ENCODE measurements around the gene DTD1. TPM values are rescaled to one million over a fixed set of nuclear protein-coding genes. Genes with fewer than 3 reads are reported as not detected.
A peak's percentile ranks its signal among the peaks of the same experiment; 100 is the strongest.
"Not testable (repeated sequence)": the region's sequence is repeated elsewhere in the genome, so short reads cannot be mapped to it uniquely, and the experiment has no call there.

The DTD1 gene
- total RNA-seq, 2 donors from 2014 or later = 46.1 to 47.6 TPM

- not testable (repeated sequence) for H3K4me3 Mint-ChIP-seq; H3K36me3 Mint-ChIP-seq (ENCODE audit: insufficient read depth in 2 of 2); H3K27ac Mint-ChIP-seq; H3K4me1 Mint-ChIP-seq (ENCODE audit: low read depth); H3K9me3 Mint-ChIP-seq; ATAC-seq (replicated peaks in 1 of 2); DNase-seq
- peaks cover 16% of the 10 kb centered on the region for H3K27me3 Mint-ChIP-seq (ENCODE audit: low read depth)
Observed at GRCh38 chr20:18787046-18787445, 199.2 kb downstream of the DTD1 start.

DNA sequence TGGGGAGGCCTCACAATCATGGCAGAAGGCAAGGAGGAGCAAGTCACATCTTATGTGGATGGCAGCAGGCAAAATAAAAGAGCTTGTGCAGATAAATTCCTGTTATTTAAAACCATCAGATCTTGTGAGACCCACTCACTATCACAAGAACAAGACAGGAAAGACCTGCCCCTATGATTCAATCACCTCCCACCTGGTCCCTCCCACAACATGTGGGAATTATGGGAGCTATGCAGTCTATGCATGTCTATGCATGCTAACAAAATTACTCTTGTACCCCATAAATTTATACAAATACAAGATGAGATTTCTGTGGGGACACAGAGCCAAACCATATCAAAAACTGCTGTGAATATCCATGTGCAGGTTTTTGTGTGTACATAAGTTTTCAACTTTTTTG lies 200.2 kb downstream of the DTD1 start:
- H3K4me3 Mint-ChIP-seq = no peak overlapping the region
- H3K9me3 Mint-ChIP-seq = peaks cover 0 to 4% of the 10 kb centered on the region in 2 donors
- H3K27me3 Mint-ChIP-seq (ENCODE audit: low read depth) = peaks cover 23% of the 10 kb centered on the region
- H3K36me3 Mint-ChIP-seq (ENCODE audit: insufficient read depth in 2 of 2) = no peaks in the 10 kb centered on the region
- DNase-seq = no peak
- no peak for ATAC-seq (replicated peaks in 1 of 2)
- no peak overlapping the region for H3K27ac Mint-ChIP-seq
- no peaks in the 10 kb centered on the region for H3K4me1 Mint-ChIP-seq (ENCODE audit: low read depth)

DNA sequence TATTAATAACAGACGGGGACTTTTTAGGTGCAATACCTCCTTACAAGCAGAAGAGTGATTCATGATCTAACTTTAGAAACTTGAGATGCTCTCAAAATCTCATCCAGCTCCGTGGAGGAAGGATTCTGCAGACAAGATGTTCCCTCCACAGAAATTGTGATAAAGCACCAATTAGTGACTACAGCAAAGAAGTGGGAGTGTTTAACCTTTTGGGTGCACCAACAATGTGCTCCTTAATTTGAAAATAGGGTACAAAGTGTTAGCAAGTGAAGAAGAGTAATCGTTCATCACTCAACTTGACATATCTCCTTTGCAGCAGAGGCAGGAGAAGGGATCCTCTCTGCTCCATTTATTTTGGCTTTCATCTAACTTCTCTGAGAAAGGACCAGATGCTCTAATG lies 202.9 kb downstream of the DTD1 start:
- peaks cover 2 to 4% of the 10 kb centered on the region in 2 donors for H3K9me3 Mint-ChIP-seq
- no peak overlapping the region for H3K4me3 Mint-ChIP-seq
- DNase-seq (no peak), ATAC-seq (replicated peaks in 1 of 2) (no peak)
- peaks cover 23% of the 10 kb centered on the region for H3K27me3 Mint-ChIP-seq (ENCODE audit: low read depth)
- H3K27ac Mint-ChIP-seq = no peak overlapping the region
- peaks cover 7% of the 10 kb centered on the region for H3K4me1 Mint-ChIP-seq (ENCODE audit: low read depth)
- peaks cover 0 to 2% of the 10 kb centered on the region in 2 donors for H3K36me3 Mint-ChIP-seq (ENCODE audit: insufficient read depth in 2 of 2)

DNA sequence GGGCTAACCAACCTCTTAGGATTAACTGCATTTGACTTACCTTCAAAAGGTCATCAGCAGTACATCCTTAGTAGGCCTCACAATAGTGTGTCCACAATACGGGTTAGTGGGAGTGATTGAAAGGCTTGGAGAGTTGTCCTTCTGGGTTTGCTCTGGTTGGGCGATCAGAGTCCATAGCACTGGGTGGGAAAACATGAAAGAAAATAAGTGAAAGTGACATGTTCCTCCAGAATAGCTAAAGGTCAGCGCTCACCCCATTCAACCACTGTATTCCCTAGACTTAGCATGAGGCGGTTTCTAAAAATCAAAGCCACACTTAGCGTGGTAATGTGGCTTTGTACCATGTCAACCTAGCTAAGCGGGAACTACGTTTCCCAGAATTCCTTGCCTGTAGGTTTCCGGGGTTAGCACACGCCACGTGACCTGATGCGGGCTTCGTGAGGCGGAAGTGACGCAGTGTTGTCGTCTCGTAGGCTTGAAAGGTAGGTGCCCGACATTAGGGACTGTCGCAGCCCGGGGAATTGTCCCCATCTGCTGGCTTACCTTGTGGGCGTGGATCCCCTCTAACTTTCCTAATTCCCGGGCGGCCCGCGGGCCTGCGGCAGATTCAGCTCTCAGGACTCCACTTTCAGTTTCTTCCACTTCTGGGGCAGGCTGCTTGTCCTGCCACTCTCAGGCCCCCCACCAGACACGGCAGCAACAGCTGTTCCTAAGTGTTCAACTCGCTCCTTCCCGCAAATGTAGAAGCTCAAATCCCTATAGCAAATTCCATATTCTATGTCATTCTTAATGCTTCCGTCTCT lies 206.0 kb downstream of the DTD1 start:
- peak; percentile 98 for ATAC-seq (replicated peaks in 1 of 2)
- H3K4me1 Mint-ChIP-seq (ENCODE audit: low read depth) = peaks cover 13% of the 10 kb centered on the region
- H3K27ac Mint-ChIP-seq = peak overlapping the region; percentile 93
- peaks cover 3 to 6% of the 10 kb centered on the region in 2 donors for H3K36me3 Mint-ChIP-seq (ENCODE audit: insufficient read depth in 2 of 2)
- H3K9me3 Mint-ChIP-seq = peaks cover 0 to 6% of the 10 kb centered on the region in 2 donors
- peak; percentile 86 to 87 for DNase-seq
- H3K27me3 Mint-ChIP-seq (ENCODE audit: low read depth) = peaks cover 14% of the 10 kb centered on the region
- peak overlapping the region; percentile 89 to 97 for H3K4me3 Mint-ChIP-seq

GRCh38 chr20:18794428-18794787 lies 206.6 kb downstream of the DTD1 start:
- H3K27ac Mint-ChIP-seq = peak overlapping the region; percentile 93
- DNase-seq (no peak), ATAC-seq (replicated peaks in 1 of 2) (no peak)
- H3K36me3 Mint-ChIP-seq (ENCODE audit: insufficient read depth in 2 of 2) = peaks cover 3 to 6% of the 10 kb centered on the region in 2 donors
- peaks cover 0 to 6% of the 10 kb centered on the region in 2 donors for H3K9me3 Mint-ChIP-seq
- H3K4me1 Mint-ChIP-seq (ENCODE audit: low read depth) = peaks cover 13% of the 10 kb centered on the region
- peak overlapping the region; percentile 89 to 97 for H3K4me3 Mint-ChIP-seq
- H3K27me3 Mint-ChIP-seq (ENCODE audit: low read depth) = peaks cover 12% of the 10 kb centered on the region

- no peak for ATAC-seq (replicated peaks in 1 of 2)
- H3K27ac Mint-ChIP-seq = no peak overlapping the region
- peaks cover 13% of the 10 kb centered on the region for H3K4me1 Mint-ChIP-seq (ENCODE audit: low read depth)
- H3K9me3 Mint-ChIP-seq = peaks cover 0 to 6% of the 10 kb centered on the region in 2 donors
- H3K4me3 Mint-ChIP-seq = no peak overlapping the region
- H3K27me3 Mint-ChIP-seq (ENCODE audit: low read depth) = peaks cover 6% of the 10 kb centered on the region
- peaks cover 3 to 6% of the 10 kb centered on the region in 2 donors for H3K36me3 Mint-ChIP-seq (ENCODE audit: insufficient read depth in 2 of 2)
- DNase-seq = no peak
Observed at GRCh38 chr20:18795366-18795765, 207.5 kb downstream of the DTD1 start.

DNA sequence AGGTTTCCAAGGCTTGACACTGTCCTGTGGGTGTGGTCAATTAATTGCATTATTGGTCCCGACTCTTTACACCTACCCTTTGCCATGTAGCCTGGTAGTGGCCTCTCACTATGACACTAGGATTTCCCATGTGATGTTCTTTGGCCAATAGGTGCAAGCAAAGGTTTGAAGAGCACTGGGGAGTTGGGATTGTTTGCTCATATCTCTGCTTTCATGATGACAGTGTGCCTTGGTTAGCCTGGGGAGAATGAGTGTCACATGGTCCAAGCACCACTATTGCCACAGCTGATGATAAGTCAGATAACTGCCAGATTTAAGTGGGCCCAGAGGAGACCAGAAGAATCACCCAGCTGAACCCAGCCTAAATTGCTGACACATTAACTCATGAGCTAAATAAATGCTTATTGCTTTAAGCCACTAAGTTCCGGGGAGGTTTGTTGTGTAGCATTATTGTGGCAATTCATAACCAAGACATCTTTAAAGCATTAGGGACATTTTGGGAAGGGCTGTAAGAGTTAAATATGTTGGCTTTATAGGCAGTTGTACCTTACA lies 208.5 kb downstream of the DTD1 start:
- Mint-ChIP-seq H3K27ac (no peak overlapping the region), H3K4me3 (no peak overlapping the region), H3K27me3 (ENCODE audit: low read depth) (peaks cover 6% of the 10 kb centered on the region), H3K36me3 (ENCODE audit: insufficient read depth in 2 of 2) (peaks cover 3 to 6% of the 10 kb centered on the region in 2 donors), H3K4me1 (ENCODE audit: low read depth) (peaks cover 13% of the 10 kb centered on the region), H3K9me3 (peaks cover 0 to 6% of the 10 kb centered on the region in 2 donors)
- ATAC-seq (replicated peaks in 1 of 2) (peak; percentile 36 to 40), DNase-seq (peak in 1 of 2 donors; percentile 5)

- Mint-ChIP-seq H3K27ac (no peak overlapping the region), H3K9me3 (peaks cover 0 to under 1% of the 10 kb centered on the region in 2 donors), H3K36me3 (ENCODE audit: insufficient read depth in 2 of 2) (peaks cover 0 to under 1% of the 10 kb centered on the region in 2 donors), H3K4me1 (ENCODE audit: low read depth) (peaks cover under 1% of the 10 kb centered on the region), H3K4me3 (no peak overlapping the region), H3K27me3 (ENCODE audit: low read depth) (no peaks in the 10 kb centered on the region)
- ATAC-seq (replicated peaks in 1 of 2) (no peak), DNase-seq (no peak)
Observed at GRCh38 chr20:18801516-18801915, 213.7 kb downstream of the DTD1 start.

DNA sequence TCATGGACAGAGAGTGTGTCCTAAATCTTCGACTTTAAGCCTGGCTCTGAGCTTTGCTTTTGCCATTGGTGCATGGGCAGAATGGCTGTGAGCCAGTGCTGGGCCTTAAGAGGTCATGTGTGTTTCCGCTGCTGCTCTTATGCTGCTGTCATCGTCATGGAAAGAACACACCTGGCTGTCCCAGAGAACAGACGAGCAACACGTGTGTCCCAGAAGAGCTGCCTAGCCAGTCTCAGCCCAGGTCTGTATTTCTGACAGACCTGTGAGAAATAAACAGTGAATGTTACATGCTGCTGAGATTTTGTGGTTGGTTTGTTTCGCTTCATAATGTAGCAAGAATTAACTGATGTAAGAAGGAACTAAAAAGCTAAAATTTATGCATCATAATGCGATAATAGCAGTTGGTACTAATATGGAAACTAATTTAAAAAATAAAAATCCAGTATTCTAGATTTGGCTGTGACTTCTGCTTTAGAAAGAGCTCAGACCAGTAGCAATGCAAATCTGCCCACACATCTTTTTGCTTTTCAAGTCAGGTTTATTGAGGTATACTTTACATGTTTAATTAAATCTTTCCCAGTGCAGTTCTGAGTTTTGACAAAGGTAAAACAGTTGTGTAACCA lies 214.3 kb downstream of the DTD1 start:
- no peak for DNase-seq
- Mint-ChIP-seq H3K4me1 (ENCODE audit: low read depth) (no peaks in the 10 kb centered on the region), H3K9me3 (no peaks in the 10 kb centered on the region), H3K36me3 (ENCODE audit: insufficient read depth in 2 of 2) (no peaks in the 10 kb centered on the region), H3K27ac (no peak overlapping the region), H3K4me3 (no peak overlapping the region), H3K27me3 (ENCODE audit: low read depth) (no peaks in the 10 kb centered on the region)
- ATAC-seq (replicated peaks in 1 of 2) = no peak

- H3K4me3 Mint-ChIP-seq = no peak overlapping the region
- no peak for DNase-seq
- no peaks in the 10 kb centered on the region for H3K4me1 Mint-ChIP-seq (ENCODE audit: low read depth)
- no peaks in the 10 kb centered on the region for H3K9me3 Mint-ChIP-seq
- H3K27me3 Mint-ChIP-seq (ENCODE audit: low read depth) = no peaks in the 10 kb centered on the region
- no peak for ATAC-seq (replicated peaks in 1 of 2)
- H3K36me3 Mint-ChIP-seq (ENCODE audit: insufficient read depth in 2 of 2) = no peaks in the 10 kb centered on the region
- no peak overlapping the region for H3K27ac Mint-ChIP-seq
Observed at GRCh38 chr20:18805881-18806280, 218.0 kb downstream of the DTD1 start.

GRCh38 chr20:18808712-18809111 lies 220.9 kb downstream of the DTD1 start:
- no peaks in the 10 kb centered on the region for H3K4me1 Mint-ChIP-seq (ENCODE audit: low read depth)
- ATAC-seq (replicated peaks in 1 of 2) (no peak), DNase-seq (no peak)
- no peak overlapping the region for H3K4me3 Mint-ChIP-seq
- no peaks in the 10 kb centered on the region for H3K36me3 Mint-ChIP-seq (ENCODE audit: insufficient read depth in 2 of 2)
- H3K27ac Mint-ChIP-seq = no peak overlapping the region
- no peaks in the 10 kb centered on the region for H3K9me3 Mint-ChIP-seq
- H3K27me3 Mint-ChIP-seq (ENCODE audit: low read depth) = no peaks in the 10 kb centered on the region

- Mint-ChIP-seq H3K4me3 (no peak overlapping the region), H3K27ac (no peak overlapping the region), H3K9me3 (no peaks in the 10 kb centered on the region), H3K27me3 (ENCODE audit: low read depth) (no peaks in the 10 kb centered on the region), H3K4me1 (ENCODE audit: low read depth) (no peaks in the 10 kb centered on the region), H3K36me3 (ENCODE audit: insufficient read depth in 2 of 2) (no peaks in the 10 kb centered on the region)
- DNase-seq = no peak
- ATAC-seq (replicated peaks in 1 of 2) = no peak
Observed at GRCh38 chr20:18811186-18811585, 223.3 kb downstream of the DTD1 start.

GRCh38 chr20:18811904-18812303 lies 224.1 kb downstream of the DTD1 start:
- no peak overlapping the region for H3K4me3 Mint-ChIP-seq

More at GRCh38 chr20:18811904-18812303, 224.1 kb downstream of the DTD1 start:
- no peaks in the 10 kb centered on the region for H3K4me1 Mint-ChIP-seq (ENCODE audit: low read depth)
- H3K27ac Mint-ChIP-seq = no peak overlapping the region
- no peaks in the 10 kb centered on the region for H3K9me3 Mint-ChIP-seq
- DNase-seq (no peak), ATAC-seq (replicated peaks in 1 of 2) (no peak)
- H3K36me3 Mint-ChIP-seq (ENCODE audit: insufficient read depth in 2 of 2) = no peaks in the 10 kb centered on the region
- no peaks in the 10 kb centered on the region for H3K27me3 Mint-ChIP-seq (ENCODE audit: low read depth)
